WTC11 (cell line): ENCODE measurements around the gene ESR2. TPM values are rescaled to one million over a fixed set of nuclear protein-coding genes. Genes with fewer than 3 reads are reported as not detected.

Experiments used
- ATAC-seq: fragments of 200-7000 bp; cut with Tn5 transposase; 2 replicates; pipeline ENCODE4 v1.10.0; 2021; ENCODE audit warnings: mild to moderate bottlenecking, moderate library complexity
- CTCF ChIA-PET: fragments of 300-600 bp; sonication (Branson Sonifier 250); formaldehyde crosslinking; loops from one replicate; lab custom pipeline; 2021; ENCODE audit warnings: antibody characterized with exemption; lab: Charles Lee
- POLR2A ChIA-PET: fragments of 350-600 bp; sonication (Branson Sonifier 250); formaldehyde crosslinking; loops from one replicate; lab custom pipeline; 2021; ENCODE audit warnings: antibody characterized with exemption; lab: Charles Lee
- DNase-seq: peaks from one replicate; pipeline ENCODE4 v3.0.0; 2021; ENCODE audit warnings: low spot score
- H3K27ac Mint-ChIP-seq: 2 replicates; pipeline ENCODE4 v1.8.0; 2021; ENCODE audit warnings: mixed read lengths
- H3K27me3 Mint-ChIP-seq: 2 replicates; pipeline ENCODE4 v1.8.0; 2021; ENCODE audit warnings: low read depth, mild to moderate bottlenecking, moderate library complexity, mixed read lengths
- H3K36me3 Mint-ChIP-seq: 2 replicates; pipeline ENCODE4 v1.8.0; 2021; ENCODE audit warnings: mixed read lengths
- H3K4me1 Mint-ChIP-seq: 2 replicates; pipeline ENCODE4 v1.8.0; 2022; ENCODE audit warnings: mixed read lengths
- H3K4me3 Mint-ChIP-seq: 2 replicates; pipeline ENCODE4 v1.8.0; 2021; ENCODE audit warnings: mild to moderate bottlenecking, moderate library complexity, mixed read lengths
- H3K9me3 Mint-ChIP-seq: 2 replicates; pipeline ENCODE4 v1.8.0; 2021; ENCODE audit warnings: mixed read lengths
- ATF1 ChIP-seq: sonication (generic); formaldehyde crosslinking; IDR thresholded peaks from 2 replicates; pipeline ENCODE4 v1.8.1; 2023; ENCODE audit warnings: mild to moderate bottlenecking, moderate library complexity, missing genetic modification reagents
- CREB1 ChIP-seq: sonication (generic); formaldehyde crosslinking; IDR thresholded peaks from 2 replicates; pipeline ENCODE4 v1.8.0; 2023; ENCODE audit warnings: mild to moderate bottlenecking, missing genetic modification reagents
- CREM ChIP-seq: sonication (generic); formaldehyde crosslinking; IDR thresholded peaks from 2 replicates; pipeline ENCODE4 v1.8.1; 2022; ENCODE audit warnings: mild to moderate bottlenecking, missing genetic modification reagents, moderate library complexity
- CTCF ChIP-seq: fragments of 200-600 bp; IDR thresholded peaks from 2 replicates; pipeline ENCODE4 v1.8.0; 2022; ENCODE audit warnings: antibody characterized with exemption
- ERG ChIP-seq: fragments of 250-450 bp; sonication (Bioruptor Pico); IDR thresholded peaks from 2 replicates; pipeline ENCODE4 v1.8.0; 2021; ENCODE audit warnings: mild to moderate bottlenecking
- ETV6 ChIP-seq: sonication (generic); formaldehyde crosslinking; IDR thresholded peaks from 2 replicates; pipeline ENCODE4 v1.8.1; 2022; ENCODE audit warnings: mild to moderate bottlenecking, missing genetic modification reagents
- FOXJ3 ChIP-seq: sonication (generic); formaldehyde crosslinking; IDR thresholded peaks from 2 replicates; pipeline ENCODE4 v1.9.0; 2021; ENCODE audit warnings: missing genetic modification reagents, mild to moderate bottlenecking, borderline replicate concordance
- FOXK1 ChIP-seq: sonication (generic); formaldehyde crosslinking; IDR thresholded peaks from 2 replicates; pipeline ENCODE4 v1.8.0; 2022; ENCODE audit warnings: mild to moderate bottlenecking, moderate library complexity, missing genetic modification reagents
- KAT7 ChIP-seq: sonication (generic); formaldehyde crosslinking; IDR thresholded peaks from 2 replicates; pipeline ENCODE4 v1.8.1; 2023; ENCODE audit warnings: missing genetic modification reagents, mild to moderate bottlenecking, borderline replicate concordance
- MLX ChIP-seq: sonication (generic); formaldehyde crosslinking; IDR thresholded peaks from 2 replicates; pipeline ENCODE4 v1.8.1; 2023; ENCODE audit warnings: mild to moderate bottlenecking, missing genetic modification reagents, moderate library complexity
- NFATC4 ChIP-seq: fragments of 250-450 bp; sonication (Bioruptor Pico); IDR thresholded peaks from 2 replicates; pipeline ENCODE4 v1.9.0; 2021; ENCODE audit warnings: mild to moderate bottlenecking
- NFE2L1 ChIP-seq: sonication (generic); formaldehyde crosslinking; IDR thresholded peaks from 2 replicates; pipeline ENCODE4 v1.8.1; 2023; ENCODE audit warnings: missing genetic modification reagents
- RORB ChIP-seq: fragments of 250-450 bp; sonication (Bioruptor Pico); IDR thresholded peaks from 2 replicates; pipeline ENCODE4 v1.9.0; 2021; ENCODE audit warnings: mild to moderate bottlenecking
- TEAD1 ChIP-seq: sonication (generic); formaldehyde crosslinking; IDR thresholded peaks from 2 replicates; pipeline ENCODE4 v1.8.0; 2022; ENCODE audit warnings: mild to moderate bottlenecking, missing genetic modification reagents
- TEAD4 ChIP-seq: sonication (generic); formaldehyde crosslinking; IDR thresholded peaks from 2 replicates; pipeline ENCODE4 v1.8.0; 2022; ENCODE audit warnings: mild to moderate bottlenecking, missing genetic modification reagents
- USF1 ChIP-seq: sonication (generic); formaldehyde crosslinking; IDR thresholded peaks from 2 replicates; pipeline ENCODE4 v1.8.0; 2022; ENCODE audit warnings: mild to moderate bottlenecking, missing genetic modification reagents
- ZBTB43 ChIP-seq: sonication (generic); formaldehyde crosslinking; IDR thresholded peaks from 2 replicates; pipeline ENCODE4 v1.8.1; 2023; ENCODE audit warnings: mild to moderate bottlenecking, missing genetic modification reagents
- ZNF121 ChIP-seq: sonication (generic); formaldehyde crosslinking; IDR thresholded peaks from 2 replicates; pipeline ENCODE4 v1.8.0; 2023; ENCODE audit warnings: missing genetic modification reagents
- ZNF138 ChIP-seq: sonication (generic); formaldehyde crosslinking; conservative IDR thresholded peaks from 2 replicates; pipeline ENCODE4 v1.8.1; 2022; ENCODE audit warnings: mild to moderate bottlenecking, moderate library complexity, missing genetic modification reagents
- ZNF416 ChIP-seq: fragments of 250-450 bp; sonication (Bioruptor Pico); IDR thresholded peaks from 2 replicates; pipeline ENCODE4 v1.9.0; 2021; ENCODE audit warnings: mild to moderate bottlenecking, inconsistent platforms
- ZNF671 ChIP-seq: fragments of 250-450 bp; sonication (Bioruptor Pico); IDR thresholded peaks from 2 replicates; pipeline ENCODE4 v1.8.0; 2021; ENCODE audit warnings: mild to moderate bottlenecking
- ZSCAN18 ChIP-seq: fragments of 250-450 bp; sonication (Bioruptor Pico); IDR thresholded peaks from 2 replicates; pipeline ENCODE4 v2.1.2; 2022; ENCODE audit warnings: mild to moderate bottlenecking, moderate library complexity
- total RNA-seq: library from RNA; stranded (reverse); gene quantifications from 3 replicates; pipeline ENCODE4 v1.2.3, GENCODE V29; 2021
- TF ChIP-seq, protein P1 (sequence below): sonication (generic); formaldehyde crosslinking; IDR thresholded peaks from 2 replicates; pipeline ENCODE4 v1.8.0; 2023; ENCODE audit warnings: missing genetic modification reagents
- TF ChIP-seq, protein P2 (sequence below): sonication (generic); formaldehyde crosslinking; IDR thresholded peaks from 2 replicates; pipeline ENCODE4 v1.8.0; 2022; ENCODE audit warnings: missing genetic modification reagents

The ESR2 gene
- total RNA-seq, 1 experiment from 2014 or later: 0.50 TPM

DNA sequence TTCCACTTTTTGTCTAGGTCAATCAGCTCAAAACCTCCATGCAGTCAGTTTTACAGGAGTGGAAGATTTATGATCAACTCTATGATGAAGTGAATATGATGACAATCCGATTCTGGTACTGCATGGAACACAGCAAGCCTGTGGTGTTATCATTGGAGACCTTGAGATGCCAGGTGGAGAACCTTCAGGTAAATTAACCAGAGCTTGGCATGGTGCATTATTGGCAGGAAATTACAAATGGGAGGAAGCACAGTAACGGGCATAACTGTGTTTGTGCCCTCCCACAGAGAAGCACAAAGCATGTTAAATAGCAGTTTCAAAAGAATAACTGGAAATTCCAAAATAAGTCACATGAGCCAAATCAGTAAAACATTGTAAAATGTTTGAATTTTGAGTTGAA, 135.6 kb downstream of the ESR2 start (continued):
- TF ChIP-seq ZBTB43: no peak
- no peak for TF ChIP-seq MLX
- no peak for TF ChIP-seq FOXK1 (CRISPR knock-in tag)
- no peak for TF ChIP-seq CREM (CRISPR knock-in tag)
- TF ChIP-seq NFE2L1 (CRISPR knock-in tag): no peak
- no peak for TF ChIP-seq ZNF121 (CRISPR knock-in tag)
- no peak for TF ChIP-seq ZNF671 (CRISPR knock-in tag)

GRCh38 chr14:64149921-64150320, 144.2 kb downstream of the ESR2 start:
- no peaks in the 10 kb centered on the region for H3K27me3 Mint-ChIP-seq
- H3K4me3 Mint-ChIP-seq: no peak overlapping the region
- H3K9me3 Mint-ChIP-seq: no peaks in the 10 kb centered on the region
- ATAC-seq (no peak), DNase-seq (no peak)
- ChIA-PET CTCF (interaction anchor here (0.6 to 1.1 kb wide), 4 partner anchors 19 to 252 kb away, joined by 3 to 5 read pairs (median 4); no protein-coding TSS in a partner anchor), POLR2A (interaction anchor here (0.6 to 0.7 kb wide), 2 partner anchors 49 to 115 kb away, joined by 3 to 8 read pairs; no protein-coding TSS in a partner anchor)
- no peak overlapping the region for H3K27ac Mint-ChIP-seq
- 0 out of 2 replicates have a peak, but pooled peaks cover 3% of the 10 kb centered on the region for H3K4me1 Mint-ChIP-seq
- no peak for TF ChIP-seq NFE2L1 (CRISPR knock-in tag)
- no peak for TF ChIP-seq ZSCAN18 (CRISPR knock-in tag)
- TF ChIP-seq CTCF: no peak
- no peak for TF ChIP-seq CREB1 (CRISPR knock-in tag)
- TF ChIP-seq ZNF138 (CRISPR knock-in tag): no peak
- no peak for TF ChIP-seq KAT7 (CRISPR knock-in tag)
- TF ChIP-seq ETV6: no peak
- TF ChIP-seq, protein P1, sequence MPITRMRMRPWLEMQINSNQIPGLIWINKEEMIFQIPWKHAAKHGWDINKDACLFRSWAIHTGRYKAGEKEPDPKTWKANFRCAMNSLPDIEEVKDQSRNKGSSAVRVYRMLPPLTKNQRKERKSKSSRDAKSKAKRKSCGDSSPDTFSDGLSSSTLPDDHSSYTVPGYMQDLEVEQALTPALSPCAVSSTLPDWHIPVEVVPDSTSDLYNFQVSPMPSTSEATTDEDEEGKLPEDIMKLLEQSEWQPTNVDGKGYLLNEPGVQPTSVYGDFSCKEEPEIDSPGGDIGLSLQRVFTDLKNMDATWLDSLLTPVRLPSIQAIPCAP (CRISPR knock-in tag): no peak
- TF ChIP-seq ATF1: no peak
- no peak for TF ChIP-seq TEAD4 (CRISPR knock-in tag)
- TF ChIP-seq TEAD1 (CRISPR knock-in tag): no peak
- TF ChIP-seq, protein P2, sequence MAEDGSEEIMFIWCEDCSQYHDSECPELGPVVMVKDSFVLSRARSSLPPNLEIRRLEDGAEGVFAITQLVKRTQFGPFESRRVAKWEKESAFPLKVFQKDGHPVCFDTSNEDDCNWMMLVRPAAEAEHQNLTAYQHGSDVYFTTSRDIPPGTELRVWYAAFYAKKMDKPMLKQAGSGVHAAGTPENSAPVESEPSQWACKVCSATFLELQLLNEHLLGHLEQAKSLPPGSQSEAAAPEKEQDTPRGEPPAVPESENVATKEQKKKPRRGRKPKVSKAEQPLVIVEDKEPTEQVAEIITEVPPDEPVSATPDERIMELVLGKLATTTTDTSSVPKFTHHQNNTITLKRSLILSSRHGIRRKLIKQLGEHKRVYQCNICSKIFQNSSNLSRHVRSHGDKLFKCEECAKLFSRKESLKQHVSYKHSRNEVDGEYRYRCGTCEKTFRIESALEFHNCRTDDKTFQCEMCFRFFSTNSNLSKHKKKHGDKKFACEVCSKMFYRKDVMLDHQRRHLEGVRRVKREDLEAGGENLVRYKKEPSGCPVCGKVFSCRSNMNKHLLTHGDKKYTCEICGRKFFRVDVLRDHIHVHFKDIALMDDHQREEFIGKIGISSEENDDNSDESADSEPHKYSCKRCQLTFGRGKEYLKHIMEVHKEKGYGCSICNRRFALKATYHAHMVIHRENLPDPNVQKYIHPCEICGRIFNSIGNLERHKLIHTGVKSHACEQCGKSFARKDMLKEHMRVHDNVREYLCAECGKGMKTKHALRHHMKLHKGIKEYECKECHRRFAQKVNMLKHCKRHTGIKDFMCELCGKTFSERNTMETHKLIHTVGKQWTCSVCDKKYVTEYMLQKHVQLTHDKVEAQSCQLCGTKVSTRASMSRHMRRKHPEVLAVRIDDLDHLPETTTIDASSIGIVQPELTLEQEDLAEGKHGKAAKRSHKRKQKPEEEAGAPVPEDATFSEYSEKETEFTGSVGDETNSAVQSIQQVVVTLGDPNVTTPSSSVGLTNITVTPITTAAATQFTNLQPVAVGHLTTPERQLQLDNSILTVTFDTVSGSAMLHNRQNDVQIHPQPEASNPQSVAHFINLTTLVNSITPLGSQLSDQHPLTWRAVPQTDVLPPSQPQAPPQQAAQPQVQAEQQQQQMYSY: no peak
- TF ChIP-seq NFATC4 (CRISPR knock-in tag): no peak
- no peak for TF ChIP-seq USF1 (CRISPR knock-in tag)
- TF ChIP-seq ZNF416 (CRISPR knock-in tag): no peak
- no peak for TF ChIP-seq RORB (CRISPR knock-in tag)
- TF ChIP-seq FOXJ3: no peak
- TF ChIP-seq ERG (CRISPR knock-in tag): no peak
- H3K36me3 Mint-ChIP-seq: peaks cover 22% of the 10 kb centered on the region
